Dendritic cell treated with granulocyte-macrophage colony-stimulating factor and Interleukin-4, amounts not matched to agents 40 ng/mL and 50 ng/mL, for 4 days (primary cell): Measurements from ENCODE around the gene FER1L5.

Source experiments
- H3K27ac Mint-ChIP-seq: one replicate; pipeline ENCODE4 v1.8.0; 2022; ENCODE audit warnings: mild to moderate bottlenecking, mixed read lengths
- H3K27me3 Mint-ChIP-seq: one replicate; pipeline ENCODE4 v1.8.0; 2022; ENCODE audit warnings: mild to moderate bottlenecking, mixed read lengths
- H3K36me3 Mint-ChIP-seq: one replicate; pipeline ENCODE4 v1.8.0; 2022; ENCODE audit warnings: low read depth, mixed read lengths
- H3K4me1 Mint-ChIP-seq: one replicate; pipeline ENCODE4 v1.8.0; 2022; ENCODE audit warnings: low read depth, mixed read lengths
- H3K4me3 Mint-ChIP-seq: one replicate; pipeline ENCODE4 v1.8.0; 2022; ENCODE audit warnings: mild to moderate bottlenecking, moderate library complexity, mixed read lengths
- H3K9me3 Mint-ChIP-seq: one replicate; pipeline ENCODE4 v1.8.0; 2022; ENCODE audit warnings: mixed read lengths
- intact Hi-C: fragments of 100-400 bp; cut with micrococcal nuclease; formaldehyde crosslinking; loops from one replicate; pipeline ENCODE4 v1.15.0; 2022

Gene FER1L5

DNA sequence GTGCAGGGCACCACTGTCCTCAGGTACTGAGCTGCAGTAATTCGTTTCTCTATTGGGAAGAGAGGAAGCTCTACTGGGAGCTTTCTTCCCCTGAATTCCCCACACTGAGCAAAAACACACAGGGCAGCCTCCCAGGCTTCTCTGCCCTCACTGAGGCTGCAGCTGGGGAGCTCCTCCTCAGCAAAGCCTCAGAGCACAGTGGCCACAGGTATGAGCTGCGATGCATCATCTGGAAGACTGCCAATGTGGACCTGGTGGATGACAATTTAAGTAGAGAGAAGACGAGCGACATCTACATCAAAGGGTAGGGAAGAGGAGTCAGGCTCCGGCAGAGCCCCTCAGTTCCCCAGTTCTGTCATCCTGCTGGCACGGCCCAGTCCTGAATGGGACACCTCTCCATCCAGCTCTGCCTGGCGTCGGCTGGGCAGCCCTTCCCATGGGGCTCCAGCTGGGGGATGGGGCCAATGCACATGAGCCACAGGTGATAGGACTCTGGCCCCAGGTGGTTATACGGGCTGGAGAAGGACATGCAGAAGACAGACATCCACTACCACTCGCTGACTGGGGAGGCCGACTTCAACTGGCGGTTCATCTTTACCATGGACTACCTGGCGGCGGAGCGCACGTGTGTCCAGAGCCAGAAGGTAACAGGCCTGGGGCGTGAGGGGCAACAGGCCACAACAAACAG lies 59.7 kb downstream of the FER1L5 start:
- H3K4me1 Mint-ChIP-seq, result no peaks in the 10 kb centered on the region
- H3K27ac Mint-ChIP-seq, result no peak overlapping the region
- H3K27me3 Mint-ChIP-seq, result no peaks in the 10 kb centered on the region
- peaks cover 44% of the 10 kb centered on the region for H3K36me3 Mint-ChIP-seq
- intact Hi-C loops, result no loop called here
- H3K4me3 Mint-ChIP-seq, result no peak overlapping the region
- no peaks in the 10 kb centered on the region for H3K9me3 Mint-ChIP-seq

DNA sequence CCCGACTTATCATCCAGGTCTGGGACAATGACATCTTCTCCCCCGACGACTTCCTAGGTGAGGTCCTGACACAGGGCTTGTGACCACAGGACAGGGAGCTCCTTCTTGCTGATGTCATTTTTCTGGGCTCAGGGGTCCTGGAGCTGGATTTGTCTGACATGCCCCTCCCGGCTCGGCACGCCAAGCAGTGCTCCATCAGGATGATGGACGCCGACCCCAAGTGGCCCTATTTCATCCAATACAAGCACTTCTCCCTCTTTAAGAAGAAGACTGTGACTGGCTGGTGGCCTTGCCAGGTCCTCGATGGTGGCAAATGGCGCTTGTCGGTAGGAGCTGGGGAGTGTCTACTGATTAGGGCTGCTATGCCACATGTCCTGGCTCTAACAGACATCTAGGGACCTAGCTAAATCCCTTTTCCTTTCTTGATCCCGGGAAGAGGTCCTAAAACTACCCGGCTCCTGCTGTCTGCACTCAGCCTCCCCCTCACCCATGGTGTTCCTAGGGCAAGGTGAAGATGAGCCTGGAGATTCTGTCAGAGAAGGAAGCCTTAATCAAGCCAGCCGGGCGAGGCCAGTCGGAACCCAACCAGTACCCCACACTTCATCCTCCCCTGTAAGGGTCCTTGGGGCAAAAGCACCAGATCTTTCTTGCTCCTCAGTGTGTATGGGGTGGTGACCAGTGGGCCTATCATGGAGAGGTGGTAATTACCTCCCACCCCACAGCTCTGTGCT lies 60.6 kb downstream of the FER1L5 start:
- Mint-ChIP-seq H3K9me3 (no peaks in the 10 kb centered on the region), H3K27me3 (no peaks in the 10 kb centered on the region), H3K4me1 (no peaks in the 10 kb centered on the region), H3K4me3 (no peak overlapping the region), H3K27ac (no peak overlapping the region), H3K36me3 (peaks cover 51% of the 10 kb centered on the region)
- intact Hi-C loops, result no loop called here

DNA sequence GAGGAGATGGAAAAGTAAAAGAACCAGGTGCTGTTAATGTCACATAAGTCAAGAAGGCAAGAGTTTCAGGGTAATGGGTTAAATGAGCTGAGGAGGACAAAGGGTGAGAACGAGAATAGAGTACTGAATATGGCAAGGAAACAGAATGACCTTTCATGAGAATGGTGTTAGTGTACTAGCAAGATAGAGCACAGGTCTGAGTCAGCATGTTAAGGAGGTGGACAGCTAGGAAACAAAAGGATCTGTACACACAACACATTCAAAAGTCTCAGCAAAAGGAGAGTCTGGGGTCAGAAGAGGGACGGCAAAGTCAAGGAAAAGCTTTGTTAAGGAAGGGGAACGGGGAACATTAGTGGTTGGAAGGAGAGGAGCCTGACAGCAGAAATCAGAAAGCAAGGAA lies 68.4 kb downstream of the FER1L5 start:
- peaks cover 79% of the 10 kb centered on the region for H3K36me3 Mint-ChIP-seq
- no peak overlapping the region for H3K27ac Mint-ChIP-seq

DNA sequence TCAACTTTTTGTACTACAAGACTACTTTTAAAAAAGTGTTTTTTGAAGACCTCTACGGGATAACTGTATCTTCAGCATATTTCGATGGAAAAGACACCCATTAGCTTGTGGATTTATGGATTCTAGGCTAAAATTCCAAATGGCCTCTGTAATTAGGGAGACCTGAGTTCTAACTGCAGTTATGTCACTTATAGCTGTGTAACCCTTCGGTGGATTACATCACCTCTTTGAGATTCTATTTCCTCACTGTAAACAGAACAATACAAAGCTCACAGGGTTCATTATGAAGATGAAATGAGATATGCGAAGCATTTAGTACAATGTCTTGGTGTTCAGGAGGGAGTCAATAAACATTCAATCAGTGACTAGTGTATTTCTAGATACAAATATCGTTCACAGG lies 73.1 kb downstream of the FER1L5 start:
- no peaks in the 10 kb centered on the region for H3K9me3 Mint-ChIP-seq
- peaks cover 46% of the 10 kb centered on the region for H3K36me3 Mint-ChIP-seq
- no peak overlapping the region for H3K27ac Mint-ChIP-seq
- intact Hi-C loops, result no loop called here
- no peak overlapping the region for H3K4me3 Mint-ChIP-seq
- no peaks in the 10 kb centered on the region for H3K4me1 Mint-ChIP-seq
- no peaks in the 10 kb centered on the region for H3K27me3 Mint-ChIP-seq

More for the DNA sequence above, 68.4 kb downstream of the FER1L5 start:
- no peaks in the 10 kb centered on the region for H3K4me1 Mint-ChIP-seq
- H3K4me3 Mint-ChIP-seq, result no peak overlapping the region
- intact Hi-C loops, result no loop called here
- H3K9me3 Mint-ChIP-seq, result no peaks in the 10 kb centered on the region
- H3K27me3 Mint-ChIP-seq, result no peaks in the 10 kb centered on the region

DNA sequence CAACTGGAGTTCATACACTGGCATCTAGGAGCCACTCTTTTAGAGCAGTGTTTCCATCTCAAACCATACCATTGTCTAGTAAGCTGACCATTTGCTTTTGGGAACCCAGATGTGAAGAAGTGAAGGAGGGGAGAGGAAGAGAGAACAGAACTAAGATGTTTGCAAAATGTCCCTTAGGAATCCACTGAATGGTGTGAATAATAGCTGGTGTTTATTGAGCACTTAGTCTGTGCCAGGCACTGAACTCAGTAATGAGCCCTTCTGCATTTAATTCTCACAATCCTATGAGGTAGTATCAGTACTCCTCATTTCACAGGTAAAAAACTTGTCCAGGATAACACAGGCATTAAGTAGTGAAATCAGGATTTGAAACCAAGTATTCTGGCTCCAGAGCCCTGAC lies 73.8 kb downstream of the FER1L5 start:
- H3K4me1 Mint-ChIP-seq, result no peaks in the 10 kb centered on the region
- H3K27me3 Mint-ChIP-seq, result no peaks in the 10 kb centered on the region
- peaks cover 39% of the 10 kb centered on the region for H3K36me3 Mint-ChIP-seq
- H3K27ac Mint-ChIP-seq, result no peak overlapping the region
- intact Hi-C loops, result no loop called here
- no peak overlapping the region for H3K4me3 Mint-ChIP-seq
- no peaks in the 10 kb centered on the region for H3K9me3 Mint-ChIP-seq

DNA sequence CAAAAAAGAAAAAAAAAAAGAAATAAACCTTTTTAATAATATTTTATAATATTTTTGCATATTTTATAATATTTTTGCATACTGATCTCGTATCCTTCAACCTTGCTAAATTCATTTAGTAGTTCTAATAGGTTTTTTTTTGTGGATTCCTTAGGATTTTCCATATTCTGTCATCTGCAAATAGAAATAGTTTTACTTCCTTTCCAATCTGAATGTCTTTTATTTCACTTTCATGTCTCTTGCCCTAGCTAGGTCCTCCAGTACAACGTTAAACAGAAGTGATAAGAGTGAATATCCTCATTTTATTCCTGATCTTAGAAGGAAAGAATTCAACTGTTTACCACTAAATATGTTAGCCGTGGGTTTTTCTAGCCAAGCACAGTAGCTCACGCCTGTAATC lies 83.6 kb downstream of the FER1L5 start:
- Mint-ChIP-seq H3K27me3 (no peaks in the 10 kb centered on the region), H3K9me3 (no peaks in the 10 kb centered on the region), H3K36me3 (peaks cover 58% of the 10 kb centered on the region), H3K27ac (no peak overlapping the region), H3K4me1 (peaks cover 14% of the 10 kb centered on the region), H3K4me3 (no peak overlapping the region)
- intact Hi-C loops, result no loop called here

DNA sequence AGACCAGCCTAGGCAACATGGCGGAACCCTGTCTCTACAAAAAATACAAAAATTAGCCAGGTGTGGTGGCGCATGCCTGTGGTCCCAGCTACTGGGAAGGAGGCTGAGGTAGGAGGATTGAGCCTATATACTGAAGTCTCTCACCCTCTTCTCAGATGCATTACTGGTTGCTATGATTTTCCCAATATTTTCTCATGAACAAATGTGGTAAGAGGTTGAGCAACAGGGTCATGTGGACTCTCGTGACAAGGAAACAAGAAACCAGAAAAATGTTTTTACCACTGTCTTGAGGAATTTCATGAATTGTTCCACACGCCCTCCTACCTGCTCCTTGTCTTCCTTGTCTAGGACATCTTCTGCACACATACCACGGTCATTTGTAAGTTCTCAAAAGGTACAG lies 84.9 kb downstream of the FER1L5 start:
- Mint-ChIP-seq H3K27me3 (no peaks in the 10 kb centered on the region), H3K36me3 (peaks cover 71% of the 10 kb centered on the region), H3K4me3 (no peak overlapping the region), H3K27ac (peak overlapping the region; percentile 40), H3K4me1 (peaks cover 14% of the 10 kb centered on the region), H3K9me3 (no peaks in the 10 kb centered on the region)
- intact Hi-C loops, result no loop called here

DNA sequence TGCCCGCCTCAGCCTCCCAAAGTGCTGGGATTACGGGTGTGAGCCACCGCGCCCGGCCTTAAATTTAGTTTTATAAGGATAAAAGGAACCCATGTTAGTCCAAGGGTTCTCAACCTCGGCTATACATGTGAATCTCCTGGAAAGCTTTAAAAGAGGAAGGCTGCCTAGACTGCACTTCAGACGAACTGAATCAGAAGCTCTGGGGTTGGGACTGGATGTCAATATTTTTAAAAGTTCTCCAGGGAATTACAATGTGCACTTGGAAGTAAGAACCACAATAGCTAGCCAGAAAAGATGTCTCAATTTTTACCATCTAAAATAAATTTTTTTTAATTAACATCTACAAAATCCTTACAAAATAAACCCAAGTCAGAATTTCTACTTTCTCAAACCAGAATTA lies 87.2 kb downstream of the FER1L5 start:
- Mint-ChIP-seq H3K27ac (no peak overlapping the region), H3K36me3 (peaks cover 86% of the 10 kb centered on the region)
- intact Hi-C loops, result no loop called here

DNA sequence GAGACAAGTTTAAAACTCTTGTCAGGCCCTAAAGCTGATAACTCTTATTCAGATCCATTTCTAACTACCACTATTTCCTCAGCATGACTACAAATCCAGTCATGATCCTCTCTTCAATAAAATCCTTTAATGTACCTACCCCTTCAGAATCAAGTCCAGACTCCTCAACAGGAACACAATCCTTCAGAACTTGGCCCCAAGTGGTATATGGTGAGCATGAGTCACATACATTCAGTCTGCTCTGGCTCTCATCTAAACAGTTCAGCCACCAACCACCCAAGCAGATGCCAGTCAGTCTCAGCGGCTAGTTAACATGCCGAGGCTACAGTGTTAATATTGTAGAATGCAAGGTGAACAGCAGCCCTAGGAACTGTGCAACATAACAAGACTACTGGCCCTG lies 87.6 kb downstream of the FER1L5 start:
- H3K27ac Mint-ChIP-seq, result no peak overlapping the region
- peaks cover 19% of the 10 kb centered on the region for H3K4me1 Mint-ChIP-seq
- no peak overlapping the region for H3K4me3 Mint-ChIP-seq
- intact Hi-C loops, result no loop called here
- H3K36me3 Mint-ChIP-seq, result peaks cover 91% of the 10 kb centered on the region
- no peaks in the 10 kb centered on the region for H3K27me3 Mint-ChIP-seq
- H3K9me3 Mint-ChIP-seq, result no peaks in the 10 kb centered on the region

More for the DNA sequence above, 87.2 kb downstream of the FER1L5 start:
- Mint-ChIP-seq H3K9me3 (no peaks in the 10 kb centered on the region), H3K4me3 (no peak overlapping the region), H3K4me1 (peaks cover 16% of the 10 kb centered on the region), H3K27me3 (no peaks in the 10 kb centered on the region)

DNA sequence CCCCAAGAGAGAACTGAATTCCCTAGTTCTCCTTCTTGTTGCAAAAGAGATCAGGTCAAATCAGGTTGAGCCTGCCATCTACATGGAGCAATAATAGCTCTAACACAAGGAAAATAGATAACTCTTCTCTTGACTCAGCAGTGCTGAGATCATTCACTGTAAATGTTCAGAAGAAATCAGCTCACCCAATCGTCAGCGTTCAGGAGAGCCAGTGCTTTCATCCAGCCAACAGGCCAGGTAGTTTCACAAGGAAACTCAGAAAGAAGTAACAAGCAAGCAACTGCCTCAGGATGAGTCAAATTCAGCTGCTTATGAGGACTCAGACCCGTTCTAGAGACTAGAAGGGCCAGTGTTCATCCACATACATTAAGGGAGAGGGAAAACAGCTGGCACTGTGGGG lies 91.4 kb downstream of the FER1L5 start:
- H3K27me3 Mint-ChIP-seq, result no peaks in the 10 kb centered on the region

DNA sequence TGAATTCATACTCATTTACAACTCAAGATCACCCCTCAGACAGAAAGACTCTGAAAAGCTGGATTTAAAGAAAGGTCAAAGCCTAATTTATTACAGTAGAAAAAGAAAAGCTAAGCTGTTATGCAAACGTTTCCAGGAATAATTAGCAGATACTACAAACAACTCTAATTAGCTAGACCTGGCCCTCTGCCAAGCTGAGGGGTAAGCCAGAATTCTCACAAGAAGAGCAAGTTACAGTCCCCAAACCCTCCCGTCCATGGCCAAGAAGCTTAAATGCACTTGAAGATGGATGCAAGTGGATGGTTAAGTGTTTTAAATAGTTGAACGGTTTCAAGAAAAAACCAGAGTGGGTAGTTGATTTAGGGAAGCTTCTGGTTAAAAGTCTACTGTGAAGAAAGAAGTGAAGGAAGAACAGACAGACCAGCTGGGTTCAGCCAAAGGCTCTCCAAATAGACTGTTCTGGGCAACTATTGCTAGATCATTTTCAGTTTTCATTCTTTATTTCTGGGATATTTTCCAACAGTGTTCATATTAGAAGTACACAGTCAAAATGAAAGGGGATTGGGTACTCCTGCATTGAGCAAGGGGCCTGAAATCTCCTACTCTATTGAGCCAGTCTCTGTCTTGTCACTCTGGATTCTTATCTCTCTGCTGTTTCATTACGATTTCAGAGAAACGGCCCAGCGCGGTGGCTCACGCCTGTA lies 92.5 kb downstream of the FER1L5 start:
- Mint-ChIP-seq H3K27ac (no peak overlapping the region), H3K4me1 (peaks cover 22% of the 10 kb centered on the region), H3K27me3 (no peaks in the 10 kb centered on the region), H3K4me3 (no peak overlapping the region), H3K36me3 (peaks cover 81% of the 10 kb centered on the region), H3K9me3 (no peaks in the 10 kb centered on the region)
- intact Hi-C loops, result no loop called here

More for the DNA sequence above, 91.4 kb downstream of the FER1L5 start:
- Mint-ChIP-seq H3K9me3 (no peaks in the 10 kb centered on the region), H3K4me1 (peaks cover 14% of the 10 kb centered on the region), H3K27ac (no peak overlapping the region), H3K36me3 (peaks cover 83% of the 10 kb centered on the region), H3K4me3 (no peak overlapping the region)
- intact Hi-C loops, result no loop called here

DNA sequence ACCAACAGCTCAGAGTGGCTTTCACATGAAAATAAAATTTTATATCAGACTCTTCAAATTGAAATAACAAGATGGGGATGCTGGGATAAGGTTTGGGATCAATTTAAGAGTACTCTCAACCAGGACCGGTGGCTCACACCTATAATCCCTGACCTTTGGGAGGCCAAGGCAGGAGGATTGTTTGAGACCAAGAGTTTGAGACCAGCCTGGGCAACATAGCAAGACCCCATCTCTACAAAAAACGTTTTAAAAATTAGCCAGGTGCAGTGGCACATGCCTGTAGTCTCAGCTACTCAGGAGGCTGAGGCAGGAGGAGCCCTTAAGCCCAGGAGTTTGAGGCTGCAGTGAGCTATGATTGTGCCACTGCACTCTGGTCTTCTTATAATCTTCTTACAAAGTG lies 94.7 kb downstream of the FER1L5 start:
- Mint-ChIP-seq H3K4me3 (no peak overlapping the region), H3K9me3 (no peaks in the 10 kb centered on the region), H3K27me3 (no peaks in the 10 kb centered on the region), H3K36me3 (peaks cover 60% of the 10 kb centered on the region), H3K27ac (no peak overlapping the region), H3K4me1 (peaks cover 27% of the 10 kb centered on the region)
- intact Hi-C loops, result no loop called here

DNA sequence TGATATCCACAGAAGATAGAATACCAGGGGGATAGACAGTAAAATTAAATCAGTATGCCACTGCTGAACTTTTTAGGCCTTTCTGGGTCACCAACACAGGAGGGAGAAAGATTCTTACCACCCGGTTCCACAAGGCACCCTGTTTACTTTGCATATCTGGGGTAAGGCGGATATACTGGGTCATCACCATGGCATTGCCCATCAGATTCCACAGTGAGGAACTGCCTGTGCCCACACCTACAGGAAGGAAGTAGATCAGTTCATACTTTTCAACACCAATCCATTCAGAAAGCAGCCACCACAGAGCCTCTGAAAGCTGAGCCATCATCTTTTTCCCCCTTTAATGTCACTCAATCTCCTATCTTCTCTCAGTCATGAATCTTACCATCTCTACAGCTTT lies 95.3 kb downstream of the FER1L5 start:
- no peak overlapping the region for H3K27ac Mint-ChIP-seq
- no peak overlapping the region for H3K4me3 Mint-ChIP-seq
- intact Hi-C loops, result no loop called here
- H3K9me3 Mint-ChIP-seq, result no peaks in the 10 kb centered on the region
- no peaks in the 10 kb centered on the region for H3K27me3 Mint-ChIP-seq
- peaks cover 27% of the 10 kb centered on the region for H3K4me1 Mint-ChIP-seq
- peaks cover 54% of the 10 kb centered on the region for H3K36me3 Mint-ChIP-seq

DNA sequence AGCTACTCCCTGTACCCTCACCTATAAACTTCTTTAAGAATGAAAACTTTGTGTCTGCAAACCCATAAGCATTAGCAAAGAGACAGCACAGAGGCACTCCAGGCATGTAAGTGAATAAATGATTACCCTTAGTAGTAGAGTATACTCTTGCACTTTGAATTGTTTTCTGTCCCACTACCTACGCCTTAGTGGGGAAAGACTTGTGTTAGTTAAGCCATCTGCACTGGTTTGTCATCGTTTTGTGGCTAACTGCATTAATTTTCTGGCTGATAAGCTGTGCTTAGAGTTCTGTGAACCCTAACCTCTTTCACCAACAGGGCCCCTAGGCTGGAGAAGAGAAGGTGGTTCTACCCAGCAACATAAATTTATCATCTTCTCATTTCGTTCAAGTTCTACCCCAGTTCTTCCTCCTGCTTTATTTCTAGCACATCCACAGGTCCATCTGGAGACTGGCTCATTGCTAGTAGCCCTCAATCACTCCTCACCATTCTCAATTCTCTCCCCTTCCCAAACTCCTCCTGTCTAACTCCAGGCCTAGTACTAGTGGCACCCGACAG lies 96.6 kb downstream of the FER1L5 start:
- intact Hi-C loops, result no loop called here
- H3K4me1 Mint-ChIP-seq, result peaks cover 27% of the 10 kb centered on the region
- H3K4me3 Mint-ChIP-seq, result peak overlapping the region; percentile 94

More for the DNA sequence above, 96.6 kb downstream of the FER1L5 start:
- Mint-ChIP-seq H3K36me3 (peaks cover 41% of the 10 kb centered on the region), H3K27me3 (no peaks in the 10 kb centered on the region), H3K27ac (peak overlapping the region; percentile 91), H3K9me3 (no peaks in the 10 kb centered on the region)
